ENCODE results near the gene IRF5.

The IRF5 gene

DNA sequence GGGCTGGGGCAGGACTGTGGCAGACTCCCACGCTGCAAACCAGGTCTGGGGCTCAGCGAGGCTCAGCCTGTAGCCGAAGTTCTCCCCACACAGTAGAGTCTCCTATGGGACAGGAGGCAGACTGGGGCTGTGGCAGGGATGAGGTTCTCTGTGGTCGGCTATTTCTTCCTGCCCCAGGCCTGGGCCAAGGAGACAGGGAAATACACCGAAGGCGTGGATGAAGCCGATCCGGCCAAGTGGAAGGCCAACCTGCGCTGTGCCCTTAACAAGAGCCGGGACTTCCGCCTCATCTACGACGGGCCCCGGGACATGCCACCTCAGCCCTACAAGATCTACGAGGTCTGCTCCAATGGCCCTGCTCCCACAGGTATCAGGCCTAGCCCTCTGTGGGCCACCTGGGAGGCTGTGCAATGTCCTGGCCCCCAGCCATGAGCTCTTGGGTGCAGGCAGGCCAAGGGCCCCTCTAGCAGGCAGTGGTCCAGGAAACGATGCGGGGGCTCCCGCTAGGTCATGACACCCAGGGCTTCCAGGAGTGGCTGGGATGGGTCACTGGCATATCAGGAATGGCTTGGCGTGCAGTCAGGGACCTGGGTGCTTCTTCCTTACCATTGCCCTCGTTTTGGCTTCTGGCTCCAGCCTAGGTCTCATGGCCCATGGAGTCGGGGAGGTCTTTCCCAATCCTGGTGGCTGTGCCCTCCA, 8.1 kb downstream of the IRF5 start:
- no peaks in the 10 kb centered on the region for H3K36me3 ChIP-seq (ENCODE audit: insufficient read depth, low read length)
- no peaks in the 10 kb centered on the region for H3K9me3 ChIP-seq (ENCODE audit: insufficient read depth, low read depth, low read length)
- H3K27me3 ChIP-seq (ENCODE audit: insufficient read depth, low read length) = peaks cover 8% of the 10 kb centered on the region; the same call in 1 of the 2 replicates
- no peak overlapping the region for H3K9ac ChIP-seq (ENCODE audit: low read depth, low read length)
- H3K4me1 ChIP-seq (ENCODE audit: insufficient read depth, low read length) = no peaks in the 10 kb centered on the region
- WGBS = 93% methylated on average over 21 of the region's 21 CpGs
- no peak overlapping the region for H3K27ac ChIP-seq (ENCODE audit: low read depth, low read length)
- no peak overlapping the region for H3K4me3 ChIP-seq (ENCODE audit: low read length)

DNA sequence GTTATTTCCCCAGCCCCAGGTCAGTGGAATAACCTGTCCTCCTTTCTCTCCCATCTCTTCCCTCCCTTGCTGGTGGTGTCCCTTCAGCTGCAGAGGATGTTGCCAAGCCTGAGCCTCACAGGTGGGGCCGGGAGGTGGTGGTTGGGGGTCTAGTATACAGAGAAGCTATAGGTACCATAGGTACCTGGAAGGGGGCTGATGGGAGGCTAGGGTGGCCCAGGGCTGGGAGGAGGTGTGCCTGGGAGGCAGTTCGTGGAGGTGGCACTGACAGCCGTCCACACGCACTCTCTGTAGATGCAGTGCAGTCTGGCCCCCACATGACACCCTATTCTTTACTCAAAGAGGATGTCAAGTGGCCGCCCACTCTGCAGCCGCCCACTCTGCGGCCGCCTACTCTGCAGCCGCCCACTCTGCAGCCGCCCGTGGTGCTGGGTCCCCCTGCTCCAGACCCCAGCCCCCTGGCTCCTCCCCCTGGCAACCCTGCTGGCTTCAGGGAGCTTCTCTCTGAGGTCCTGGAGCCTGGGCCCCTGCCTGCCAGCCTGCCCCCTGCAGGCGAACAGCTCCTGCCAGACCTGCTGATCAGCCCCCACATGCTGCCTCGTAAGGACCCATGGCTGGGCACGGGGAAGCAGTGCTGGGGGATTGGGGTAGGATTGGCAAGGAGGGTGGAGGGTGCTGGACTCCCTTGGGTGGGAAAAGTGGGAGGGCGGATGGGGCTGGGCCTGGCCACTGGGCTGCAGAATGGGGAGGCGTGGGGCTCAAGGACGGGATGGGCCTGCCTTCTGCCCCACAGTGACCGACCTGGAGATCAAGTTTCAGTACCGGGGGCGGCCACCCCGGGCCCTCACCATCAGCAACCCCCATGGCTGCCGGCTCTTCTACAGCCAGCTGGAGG, 9.5 kb downstream of the IRF5 start:
- no peaks in the 10 kb centered on the region for H3K9me3 ChIP-seq (ENCODE audit: insufficient read depth, low read depth, low read length)
- no peak overlapping the region for H3K27ac ChIP-seq (ENCODE audit: low read depth, low read length)
- H3K4me1 ChIP-seq (ENCODE audit: insufficient read depth, low read length) = no peaks in the 10 kb centered on the region
- 88% methylated on average over 22 of the region's 22 CpGs for WGBS
- H3K27me3 ChIP-seq (ENCODE audit: insufficient read depth, low read length) = no peaks in the 10 kb centered on the region
- no peak overlapping the region for H3K4me3 ChIP-seq (ENCODE audit: low read length)
- peaks cover 6% of the 10 kb centered on the region; the same call in 1 of the 2 replicates for H3K36me3 ChIP-seq (ENCODE audit: insufficient read depth, low read length)
- no peak overlapping the region for H3K9ac ChIP-seq (ENCODE audit: low read depth, low read length)

DNA sequence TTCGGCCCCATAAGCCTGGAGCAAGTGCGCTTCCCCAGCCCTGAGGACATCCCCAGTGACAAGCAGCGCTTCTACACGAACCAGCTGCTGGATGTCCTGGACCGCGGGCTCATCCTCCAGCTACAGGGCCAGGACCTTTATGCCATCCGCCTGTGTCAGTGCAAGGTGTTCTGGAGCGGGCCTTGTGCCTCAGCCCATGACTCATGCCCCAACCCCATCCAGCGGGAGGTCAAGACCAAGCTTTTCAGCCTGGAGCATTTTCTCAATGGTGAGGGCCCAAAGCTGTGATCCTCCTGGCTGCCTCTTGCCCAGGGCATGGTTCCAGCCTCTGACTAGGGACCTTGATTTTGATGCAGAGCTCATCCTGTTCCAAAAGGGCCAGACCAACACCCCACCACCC, 10.1 kb downstream of the IRF5 start:
- no peak overlapping the region for H3K9ac ChIP-seq (ENCODE audit: low read depth, low read length)
- no peak overlapping the region for H3K27ac ChIP-seq (ENCODE audit: low read depth, low read length)
- peaks cover 13% of the 10 kb centered on the region; the same call in 1 of the 2 replicates for H3K36me3 ChIP-seq (ENCODE audit: insufficient read depth, low read length)
- H3K9me3 ChIP-seq (ENCODE audit: insufficient read depth, low read depth, low read length) = no peaks in the 10 kb centered on the region
- 90% methylated on average over 9 of the region's 9 CpGs for WGBS
- no peaks in the 10 kb centered on the region for H3K27me3 ChIP-seq (ENCODE audit: insufficient read depth, low read length)
- no peak overlapping the region for H3K4me3 ChIP-seq (ENCODE audit: low read length)
- peaks cover under 1% of the 10 kb centered on the region; the same call in 1 of the 2 replicates for H3K4me1 ChIP-seq (ENCODE audit: insufficient read depth, low read length)

DNA sequence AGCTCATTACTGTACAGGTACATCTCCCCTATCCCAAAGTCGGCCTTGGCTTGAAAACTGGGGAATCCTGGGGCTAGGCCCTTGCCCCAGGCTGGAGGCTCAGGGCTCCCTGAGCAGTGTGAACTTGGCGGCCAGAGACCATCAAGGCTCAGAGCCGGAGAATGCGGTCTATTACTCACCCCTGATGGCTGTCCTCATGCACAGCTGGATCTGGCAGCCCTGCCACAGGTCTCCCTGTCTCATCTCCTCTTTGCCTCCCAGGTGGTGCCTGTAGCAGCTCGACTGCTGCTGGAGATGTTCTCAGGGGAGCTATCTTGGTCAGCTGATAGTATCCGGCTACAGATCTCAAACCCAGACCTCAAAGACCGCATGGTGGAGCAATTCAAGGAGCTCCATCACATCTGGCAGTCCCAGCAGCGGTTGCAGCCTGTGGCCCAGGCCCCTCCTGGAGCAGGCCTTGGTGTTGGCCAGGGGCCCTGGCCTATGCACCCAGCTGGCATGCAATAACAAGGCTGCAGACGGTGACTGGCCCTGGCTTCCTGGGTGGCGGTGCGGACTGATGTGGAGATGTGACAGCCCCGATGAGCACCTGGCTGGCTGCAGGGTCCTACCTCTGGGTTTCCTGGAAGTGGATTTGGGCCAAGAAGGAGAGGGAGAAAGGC, 10.7 kb downstream of the IRF5 start:
- peaks cover 5% of the 10 kb centered on the region; the same call in 1 of the 2 replicates for H3K4me1 ChIP-seq (ENCODE audit: insufficient read depth, low read length)
- peaks cover 19% of the 10 kb centered on the region for H3K36me3 ChIP-seq (ENCODE audit: insufficient read depth, low read length)
- H3K9ac ChIP-seq (ENCODE audit: low read depth, low read length) = no peak overlapping the region
- H3K9me3 ChIP-seq (ENCODE audit: insufficient read depth, low read depth, low read length) = no peaks in the 10 kb centered on the region
- no peak overlapping the region for H3K27ac ChIP-seq (ENCODE audit: low read depth, low read length)
- WGBS = 93% methylated on average over 12 of the region's 12 CpGs
- no peak overlapping the region for H3K4me3 ChIP-seq (ENCODE audit: low read length)
- H3K27me3 ChIP-seq (ENCODE audit: insufficient read depth, low read length) = no peaks in the 10 kb centered on the region

DNA sequence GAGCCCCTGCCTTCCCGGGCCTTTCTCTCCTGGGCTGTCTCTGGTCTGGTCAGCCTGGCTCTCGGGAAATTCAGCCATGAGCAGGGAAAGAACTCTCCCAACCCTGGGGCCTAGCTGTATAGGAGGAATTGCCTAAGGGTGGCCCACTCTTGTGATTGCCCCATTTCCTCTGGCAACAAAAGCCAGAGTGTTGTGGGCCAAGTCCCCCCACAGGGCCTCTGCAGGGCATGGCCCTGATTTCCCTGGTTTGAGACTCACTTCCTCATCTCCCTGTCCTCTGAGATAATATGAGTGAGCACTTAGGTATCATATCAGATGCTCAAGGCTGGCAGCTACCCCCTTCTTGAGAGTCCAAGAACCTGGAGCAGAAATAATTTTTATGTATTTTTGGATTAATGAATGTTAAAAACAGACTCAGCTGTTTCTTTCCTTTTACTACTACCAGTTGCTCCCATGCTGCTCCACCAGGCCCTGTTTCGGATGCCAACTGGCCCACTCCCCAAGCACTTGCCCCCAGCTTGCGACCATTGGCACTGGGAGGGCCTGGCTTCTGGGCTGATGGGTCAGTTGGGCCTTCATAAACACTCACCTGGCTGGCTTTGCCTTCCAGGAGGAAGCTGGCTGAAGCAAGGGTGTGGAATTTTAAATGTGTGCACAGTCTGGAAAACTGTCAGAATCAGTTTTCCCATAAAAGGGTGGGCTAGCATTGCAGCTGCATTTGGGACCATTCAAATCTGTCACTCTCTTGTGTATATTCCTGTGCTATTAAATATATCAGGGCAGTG, 11.4 kb downstream of the IRF5 start:
- H3K36me3 ChIP-seq (ENCODE audit: insufficient read depth, low read length) = peaks cover 26% of the 10 kb centered on the region
- H3K9me3 ChIP-seq (ENCODE audit: insufficient read depth, low read depth, low read length) = no peaks in the 10 kb centered on the region
- H3K4me1 ChIP-seq (ENCODE audit: insufficient read depth, low read length) = peaks cover 12% of the 10 kb centered on the region; the same call in 1 of the 2 replicates
- WGBS = 93% methylated on average over 4 of the region's 4 CpGs
- H3K4me3 ChIP-seq (ENCODE audit: low read length) = no peak overlapping the region
- no peak overlapping the region for H3K9ac ChIP-seq (ENCODE audit: low read depth, low read length)
- H3K27ac ChIP-seq (ENCODE audit: low read depth, low read length) = no peak overlapping the region
- H3K27me3 ChIP-seq (ENCODE audit: insufficient read depth, low read length) = no peaks in the 10 kb centered on the region

DNA sequence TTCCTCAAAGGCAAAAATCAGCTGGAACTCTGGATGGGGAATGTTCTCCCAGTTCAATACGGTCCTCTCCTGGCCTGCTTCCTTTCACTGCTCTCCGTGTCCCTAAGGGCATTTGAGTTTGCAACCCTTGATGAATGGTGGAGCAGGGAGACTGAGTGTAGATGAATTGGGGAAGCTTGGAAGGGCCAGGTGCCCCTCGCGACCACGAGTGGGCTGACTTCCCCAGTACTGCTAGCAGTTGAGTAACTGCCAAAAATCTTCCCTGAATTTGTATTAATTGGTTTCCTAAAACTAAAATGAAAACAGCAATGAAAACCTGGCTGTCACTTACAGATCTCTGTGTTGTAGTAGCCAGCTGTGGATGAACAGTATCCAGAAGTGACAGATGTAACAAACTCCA, 13.6 kb downstream of the IRF5 start:
- Histone ChIP-seq H3K4me3 (ENCODE audit: low read length) (no peak overlapping the region), H3K9ac (ENCODE audit: low read depth, low read length) (no peak overlapping the region), H3K27ac (ENCODE audit: low read depth, low read length) (no peak overlapping the region), H3K27me3 (ENCODE audit: insufficient read depth, low read length) (no peaks in the 10 kb centered on the region), H3K36me3 (ENCODE audit: insufficient read depth, low read length) (peaks cover 46% of the 10 kb centered on the region), H3K4me1 (ENCODE audit: insufficient read depth, low read length) (peaks cover 24% of the 10 kb centered on the region), H3K9me3 (ENCODE audit: insufficient read depth, low read depth, low read length) (no peaks in the 10 kb centered on the region)
- WGBS = 96% methylated on average over 5 of the region's 5 CpGs

DNA sequence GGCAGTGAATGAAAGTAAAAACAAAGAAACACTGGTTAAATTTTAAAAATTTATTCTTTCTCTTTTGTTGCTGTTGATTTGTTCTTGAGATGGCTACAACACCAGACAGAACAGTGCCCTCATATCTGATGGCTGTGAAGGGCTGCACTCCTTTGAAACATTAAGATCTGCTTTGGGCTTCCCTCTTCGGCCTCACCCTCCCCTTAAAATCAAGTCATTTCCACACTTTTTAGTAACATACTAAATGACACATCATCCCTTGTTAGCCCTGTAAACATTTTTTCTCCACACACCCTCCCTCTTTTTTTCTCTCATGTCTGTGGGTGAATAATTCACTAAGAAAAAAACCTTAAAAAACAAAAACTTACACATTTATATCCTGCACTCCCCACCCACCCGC, 16.4 kb downstream of the IRF5 start:
- H3K9me3 ChIP-seq (ENCODE audit: insufficient read depth, low read depth, low read length) = no peaks in the 10 kb centered on the region
- no peak overlapping the region for H3K27ac ChIP-seq (ENCODE audit: low read depth, low read length)
- no peak overlapping the region for H3K9ac ChIP-seq (ENCODE audit: low read depth, low read length)
- H3K36me3 ChIP-seq (ENCODE audit: insufficient read depth, low read length) = peaks cover 72% of the 10 kb centered on the region
- WGBS = 92% methylated on average over 1 of the region's 2 CpGs
- H3K4me3 ChIP-seq (ENCODE audit: low read length) = no peak overlapping the region
- peaks cover 24% of the 10 kb centered on the region for H3K4me1 ChIP-seq (ENCODE audit: insufficient read depth, low read length)
- no peaks in the 10 kb centered on the region for H3K27me3 ChIP-seq (ENCODE audit: insufficient read depth, low read length)

DNA sequence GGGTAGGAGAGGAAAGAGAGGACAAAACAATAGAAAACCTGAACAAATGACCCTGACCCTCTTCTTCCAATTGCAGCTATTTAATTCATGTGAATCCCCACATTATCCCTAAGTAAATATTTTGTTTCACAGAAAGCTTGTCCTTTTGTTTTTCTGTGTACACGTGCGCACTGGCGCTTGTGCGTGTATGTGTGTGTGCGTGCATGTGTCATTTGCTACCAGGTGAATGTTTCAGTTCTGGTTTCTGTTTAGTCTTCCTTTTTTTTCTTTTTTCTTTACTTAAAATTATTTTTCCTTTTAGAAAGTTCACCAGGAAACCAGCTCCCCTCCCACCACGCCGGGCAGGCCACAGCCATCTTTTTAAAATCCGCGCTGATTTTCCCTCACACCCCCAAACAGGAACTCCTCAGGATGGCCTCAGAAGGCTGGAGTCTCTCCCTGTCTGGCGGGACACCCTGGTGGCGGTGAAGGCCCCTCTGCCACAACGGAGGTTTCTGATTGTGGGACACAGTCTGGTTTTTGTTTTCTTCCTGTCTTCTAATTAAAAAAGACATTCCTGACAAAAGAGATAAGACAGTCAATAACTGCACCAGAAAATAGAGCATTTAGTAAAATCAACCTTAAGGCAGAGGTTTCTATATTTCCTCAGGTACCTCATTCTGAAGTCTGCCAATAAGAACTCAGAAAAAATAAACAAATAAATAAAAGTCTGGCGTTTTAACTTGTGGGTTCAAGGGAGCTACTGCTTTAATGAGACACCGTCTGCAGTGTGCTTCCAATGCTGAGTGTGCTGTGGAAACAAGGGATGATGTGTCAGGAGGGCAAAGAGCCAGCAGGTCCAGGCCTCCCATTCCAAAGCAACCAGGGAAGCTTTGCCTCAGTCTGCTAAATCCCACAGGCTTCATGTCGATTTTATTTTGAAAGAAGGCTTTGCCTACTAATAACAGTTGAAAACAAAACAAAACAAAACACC, 17.4 kb downstream of the IRF5 start:
- Histone ChIP-seq H3K27ac (ENCODE audit: low read depth, low read length) (0 out of 2 replicates have a peak overlapping the region, but pooled peaks have one; percentile 12), H3K27me3 (ENCODE audit: insufficient read depth, low read length) (no peaks in the 10 kb centered on the region), H3K9me3 (ENCODE audit: insufficient read depth, low read depth, low read length) (no peaks in the 10 kb centered on the region), H3K9ac (ENCODE audit: low read depth, low read length) (no peak overlapping the region), H3K36me3 (ENCODE audit: insufficient read depth, low read length) (peaks cover 81% of the 10 kb centered on the region), H3K4me1 (ENCODE audit: insufficient read depth, low read length) (peaks cover 24% of the 10 kb centered on the region), H3K4me3 (ENCODE audit: low read length) (no peak overlapping the region)
- 83% methylated on average over 15 of the region's 15 CpGs for WGBS

DNA sequence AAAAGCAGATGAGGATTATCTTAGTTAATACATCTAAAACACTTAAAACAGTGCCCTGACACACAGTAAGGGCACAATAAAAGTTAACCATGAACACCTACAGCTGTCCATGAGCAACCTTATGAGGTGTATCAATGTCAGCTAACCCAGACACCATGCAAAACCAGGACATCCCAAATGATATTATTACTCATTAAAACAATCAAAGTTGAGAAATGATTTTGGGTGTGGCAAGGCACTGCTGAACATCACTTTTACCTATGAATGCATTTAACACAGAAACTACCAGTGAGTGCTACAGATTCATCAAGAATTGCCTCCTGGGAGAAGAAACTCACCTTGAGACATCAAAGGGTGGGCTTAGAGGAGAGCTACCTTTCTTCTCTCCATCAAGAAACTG, 18.3 kb downstream of the IRF5 start:
- Histone ChIP-seq H3K36me3 (ENCODE audit: insufficient read depth, low read length) (peaks cover 87% of the 10 kb centered on the region), H3K4me3 (ENCODE audit: low read length) (no peak overlapping the region), H3K27me3 (ENCODE audit: insufficient read depth, low read length) (no peaks in the 10 kb centered on the region), H3K9me3 (ENCODE audit: insufficient read depth, low read depth, low read length) (no peaks in the 10 kb centered on the region), H3K4me1 (ENCODE audit: insufficient read depth, low read length) (peaks cover 24% of the 10 kb centered on the region), H3K9ac (ENCODE audit: low read depth, low read length) (no peak overlapping the region), H3K27ac (ENCODE audit: low read depth, low read length) (no peak overlapping the region)

DNA sequence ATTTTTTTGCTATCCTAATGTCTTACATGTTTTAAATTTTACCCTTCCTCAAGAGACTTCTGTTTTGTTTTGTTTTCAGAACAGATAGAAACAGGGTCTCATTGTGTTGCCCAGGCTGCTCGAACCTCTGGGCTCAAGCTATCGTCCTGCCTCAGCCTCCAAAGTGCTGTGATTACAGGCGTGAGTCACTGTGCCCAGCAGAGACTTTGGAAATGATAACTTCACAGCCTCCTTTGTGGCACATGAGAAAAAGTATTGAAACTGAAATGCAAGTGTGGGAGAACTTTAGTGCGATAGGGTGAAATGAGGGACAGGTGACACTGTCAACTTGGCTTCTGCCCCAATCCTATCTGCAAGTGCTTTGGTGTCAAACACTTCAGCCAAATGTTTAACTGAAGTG, 21.6 kb downstream of the IRF5 start:
- no peaks in the 10 kb centered on the region for H3K27me3 ChIP-seq (ENCODE audit: insufficient read depth, low read length)
- peaks cover 11% of the 10 kb centered on the region for H3K4me1 ChIP-seq (ENCODE audit: insufficient read depth, low read length)
- no peak overlapping the region for H3K4me3 ChIP-seq (ENCODE audit: low read length)
- WGBS = 95% methylated on average over 4 of the region's 4 CpGs
- H3K9ac ChIP-seq (ENCODE audit: low read depth, low read length) = no peak overlapping the region
- no peaks in the 10 kb centered on the region for H3K9me3 ChIP-seq (ENCODE audit: insufficient read depth, low read depth, low read length)
- no peak overlapping the region for H3K27ac ChIP-seq (ENCODE audit: low read depth, low read length)
- H3K36me3 ChIP-seq (ENCODE audit: insufficient read depth, low read length) = peaks cover 88% of the 10 kb centered on the region
